GM21360 (cell line): ENCODE measurements around the gene NEMP2.
"Not testable (repeated sequence)": the region's sequence is repeated elsewhere in the genome, so short reads cannot be mapped to it uniquely, and the experiment has no call there.

Source experiments
- ATAC-seq: cut with Tn5 transposase; IDR thresholded peaks from one replicate; pipeline ENCODE4 v1.9.1; 2021; ENCODE audit warnings: mild to moderate bottlenecking, moderate library complexity; ENCODE audit not compliant: unreplicated experiment

Gene NEMP2

DNA sequence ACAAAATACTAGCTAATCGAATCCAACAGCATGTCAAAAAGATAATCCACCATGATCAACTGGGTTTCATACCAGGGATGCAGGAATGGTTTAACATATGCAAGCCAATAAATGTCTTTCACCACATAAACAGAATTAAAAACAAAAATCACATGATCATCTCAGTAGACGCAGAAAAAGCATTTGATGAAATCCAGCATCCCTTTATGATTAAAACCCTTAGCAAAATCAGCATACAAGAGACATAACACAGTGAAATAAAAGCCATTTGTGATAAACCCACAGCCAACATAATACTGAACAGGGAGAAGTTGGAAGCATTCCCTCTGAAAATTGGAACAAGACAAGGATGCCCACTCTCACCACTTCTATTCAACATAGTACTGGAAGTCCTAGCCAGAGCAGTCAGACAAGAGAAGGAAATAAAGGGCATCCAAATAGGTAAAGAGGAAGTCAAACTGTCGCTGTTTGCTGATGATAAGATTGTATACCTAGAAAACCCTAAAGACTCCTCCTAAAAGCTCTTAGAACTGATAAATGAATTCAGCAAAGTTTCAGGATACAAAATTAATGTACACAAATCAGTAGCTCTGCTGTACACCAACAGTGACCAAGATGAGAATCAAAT lies 39.8 kb downstream of the NEMP2 start:
- ATAC-seq, result not testable (repeated sequence)

GRCh38 chr2:190493095-190493494 lies 41.4 kb downstream of the NEMP2 start:
- no peak for ATAC-seq

DNA sequence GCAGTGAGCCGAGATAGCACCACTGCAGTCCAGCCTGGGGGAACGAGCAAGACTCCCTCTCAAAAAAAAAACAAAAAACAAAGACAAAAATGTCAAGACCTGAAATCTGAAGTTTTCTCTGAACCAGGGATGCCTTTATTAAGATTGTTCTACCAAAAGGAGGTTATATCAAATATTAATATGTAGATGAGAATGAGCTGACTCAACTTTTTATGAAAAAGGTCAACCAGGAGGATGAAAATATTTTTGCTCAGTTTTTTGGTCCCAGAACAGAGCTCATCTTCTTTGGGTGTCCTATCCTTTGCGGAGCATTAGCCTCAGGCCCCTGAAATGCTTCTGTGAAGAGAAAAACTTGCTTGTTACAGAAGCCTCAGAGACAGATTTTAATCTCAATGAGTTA lies 44.0 kb downstream of the NEMP2 start:
- ATAC-seq, result no peak

DNA sequence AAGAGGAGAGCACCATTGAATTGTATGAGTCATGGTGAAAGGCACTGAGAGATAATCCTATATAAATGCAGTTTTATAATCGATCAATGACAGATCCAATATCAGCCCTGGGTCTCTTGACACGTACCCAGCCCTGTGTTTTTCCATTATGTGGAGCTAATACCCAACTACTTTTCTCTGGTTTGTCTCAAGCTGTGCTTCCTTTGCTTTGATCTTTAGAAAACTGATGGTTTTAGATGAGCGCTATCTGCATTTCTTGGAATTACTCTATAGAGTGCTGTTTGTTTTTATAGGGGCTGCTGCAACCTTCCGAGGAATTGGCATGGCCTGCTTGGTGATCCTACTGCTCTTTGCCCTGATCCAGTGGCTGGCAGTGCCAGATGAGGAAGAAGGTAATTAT lies 45.0 kb downstream of the NEMP2 start:
- ATAC-seq, result no peak

DNA sequence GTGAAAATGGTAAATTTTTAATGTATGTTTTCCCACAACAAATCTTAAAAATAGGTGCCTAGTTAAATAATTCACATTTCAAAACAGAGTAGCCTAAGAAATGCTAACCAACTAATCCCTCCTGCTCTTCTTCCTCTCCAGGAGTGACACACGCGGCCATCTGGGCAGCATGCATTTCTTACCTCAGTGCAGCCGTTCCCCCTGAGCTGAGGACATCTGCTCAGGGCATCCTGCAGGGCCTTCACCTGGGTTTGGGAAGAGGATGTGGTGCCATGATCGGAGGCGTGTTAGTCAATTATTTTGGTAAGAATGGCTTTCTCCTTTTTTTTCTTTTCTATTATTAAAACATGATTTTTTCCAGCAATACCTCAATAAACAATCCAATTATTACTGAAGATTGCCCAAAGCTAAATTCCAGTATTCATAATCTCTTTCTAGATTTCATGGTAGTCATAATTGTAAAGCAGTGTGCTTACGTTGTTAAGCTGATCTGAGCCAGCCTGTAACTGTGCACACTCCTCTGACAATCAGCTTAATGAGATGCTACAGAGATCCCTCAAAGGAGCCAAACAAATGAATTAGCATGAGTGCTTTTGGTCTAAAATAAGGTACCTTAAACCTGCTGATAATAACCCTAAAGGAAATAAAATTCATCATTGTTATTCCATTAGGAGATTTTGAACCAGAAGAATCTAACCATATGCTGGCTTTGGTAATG lies 45.8 kb downstream of the NEMP2 start:
- ATAC-seq, result no peak

DNA sequence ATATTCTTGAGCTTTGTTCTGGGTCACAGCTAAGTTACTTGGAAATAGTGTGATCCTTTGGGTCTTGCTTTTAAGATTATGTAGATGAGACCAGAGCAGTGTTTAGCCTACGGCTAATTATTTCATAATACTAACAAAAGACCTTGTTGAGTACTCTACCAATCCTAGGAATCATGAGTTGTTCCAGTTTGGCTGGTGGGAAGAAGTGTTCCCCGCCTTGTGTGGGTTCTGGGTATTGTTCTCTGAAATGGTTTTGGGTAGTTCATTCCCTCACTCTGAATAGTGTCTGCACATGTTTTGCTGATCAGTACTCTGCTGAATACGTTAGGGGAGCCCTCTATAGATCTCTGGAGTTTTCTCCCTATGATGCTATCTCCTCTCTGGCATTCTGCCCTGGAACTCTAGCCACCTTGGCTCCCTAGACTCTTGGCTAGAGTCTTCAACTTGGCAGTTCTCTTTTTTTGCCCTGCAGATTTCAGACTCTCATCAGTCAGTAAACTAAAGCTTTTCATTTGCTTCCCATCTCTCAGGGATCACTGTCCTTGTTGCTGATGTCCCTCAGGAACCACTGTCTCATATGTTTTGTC lies 48.4 kb downstream of the NEMP2 start:
- no peak for ATAC-seq

DNA sequence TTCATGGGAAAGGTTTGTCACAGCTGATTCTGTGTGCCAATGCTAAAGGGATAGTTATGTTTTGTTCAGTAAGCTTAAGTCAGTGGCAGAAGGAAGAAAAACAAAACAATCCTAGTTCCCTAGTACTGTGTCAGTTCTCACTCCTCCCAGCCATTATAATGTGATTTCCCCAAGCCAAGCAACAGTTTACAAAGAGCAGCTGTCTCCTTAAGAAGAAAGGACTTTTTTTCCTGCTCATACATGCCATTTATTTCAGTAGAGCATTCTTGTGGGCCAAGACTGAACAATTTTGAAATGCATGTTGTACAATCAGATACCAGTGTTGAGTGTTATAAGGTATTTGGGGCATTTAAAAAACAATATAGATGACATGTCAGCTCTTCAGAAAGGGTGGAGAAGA lies 52.1 kb downstream of the NEMP2 start:
- ATAC-seq, result no peak

DNA sequence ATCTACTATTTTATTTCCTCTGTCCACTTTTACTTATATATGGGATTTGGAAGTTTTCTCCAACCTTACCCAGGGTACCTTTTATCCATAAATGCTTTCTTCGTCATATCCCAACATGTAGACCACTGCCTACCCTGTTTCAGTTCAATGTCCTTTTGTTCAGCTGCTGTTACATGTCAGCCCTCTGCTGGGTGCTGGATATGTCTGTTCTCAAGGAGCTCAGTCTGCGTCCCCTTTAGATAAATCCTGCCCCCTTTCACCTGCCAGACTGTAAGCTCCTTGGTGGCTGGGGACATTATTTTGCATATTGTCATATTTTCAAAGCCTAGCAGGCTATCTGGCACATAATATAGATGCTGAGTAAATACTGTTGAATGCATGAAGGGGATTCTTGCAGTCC lies 53.2 kb downstream of the NEMP2 start:
- ATAC-seq, result no peak

GRCh38 chr2:190478572-190479195 lies 55.8 kb downstream of the NEMP2 start:
- ATAC-seq, result no peak

GRCh38 chr2:190477661-190478454 lies 56.7 kb downstream of the NEMP2 start:
- no peak for ATAC-seq

DNA sequence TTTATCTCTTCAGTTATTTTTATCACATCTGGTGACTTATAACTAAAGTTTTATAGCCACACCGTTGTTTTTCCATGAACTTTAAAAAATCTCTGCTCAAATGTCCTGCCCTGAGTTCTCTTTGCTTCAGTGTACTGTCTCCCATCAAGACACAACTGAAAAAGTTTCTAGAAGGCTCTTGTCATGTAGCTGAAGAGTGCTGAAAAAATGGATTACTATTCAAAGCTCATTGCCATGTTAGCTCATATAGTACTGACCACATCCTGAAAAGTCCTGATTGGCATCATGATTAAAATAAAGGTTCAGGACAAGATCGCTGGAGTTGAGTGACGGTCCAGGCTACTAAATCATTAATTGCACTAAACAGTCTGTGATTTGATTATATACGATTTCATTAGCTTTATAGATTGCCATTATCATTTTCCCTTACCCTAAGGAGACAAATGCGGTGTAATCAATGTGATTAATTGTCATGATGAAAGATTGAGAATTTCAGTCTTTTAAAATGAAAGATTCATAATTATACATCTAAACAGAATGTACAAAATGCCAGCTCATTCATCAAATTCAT lies 64.2 kb downstream of the NEMP2 start:
- no peak for ATAC-seq

DNA sequence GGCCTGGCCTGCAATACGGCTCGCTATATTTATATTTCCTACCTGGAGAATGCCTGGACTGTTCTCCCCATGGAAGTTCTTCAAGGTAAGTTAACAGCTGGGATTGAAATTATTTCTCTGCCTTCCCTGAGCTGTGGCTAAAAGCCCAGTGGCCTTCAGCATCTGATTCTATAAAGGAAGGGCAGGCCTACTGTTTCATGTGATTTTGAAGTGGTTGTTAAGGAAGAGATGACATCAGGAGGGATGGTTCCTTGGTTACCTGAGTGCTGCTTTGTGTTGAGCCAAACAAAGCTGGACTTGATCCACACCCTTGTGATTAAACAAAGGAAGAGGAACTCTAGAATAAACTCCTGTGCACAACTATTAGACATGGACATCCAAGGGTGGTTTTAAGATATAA lies 64.8 kb downstream of the NEMP2 start:
- no peak for ATAC-seq

DNA sequence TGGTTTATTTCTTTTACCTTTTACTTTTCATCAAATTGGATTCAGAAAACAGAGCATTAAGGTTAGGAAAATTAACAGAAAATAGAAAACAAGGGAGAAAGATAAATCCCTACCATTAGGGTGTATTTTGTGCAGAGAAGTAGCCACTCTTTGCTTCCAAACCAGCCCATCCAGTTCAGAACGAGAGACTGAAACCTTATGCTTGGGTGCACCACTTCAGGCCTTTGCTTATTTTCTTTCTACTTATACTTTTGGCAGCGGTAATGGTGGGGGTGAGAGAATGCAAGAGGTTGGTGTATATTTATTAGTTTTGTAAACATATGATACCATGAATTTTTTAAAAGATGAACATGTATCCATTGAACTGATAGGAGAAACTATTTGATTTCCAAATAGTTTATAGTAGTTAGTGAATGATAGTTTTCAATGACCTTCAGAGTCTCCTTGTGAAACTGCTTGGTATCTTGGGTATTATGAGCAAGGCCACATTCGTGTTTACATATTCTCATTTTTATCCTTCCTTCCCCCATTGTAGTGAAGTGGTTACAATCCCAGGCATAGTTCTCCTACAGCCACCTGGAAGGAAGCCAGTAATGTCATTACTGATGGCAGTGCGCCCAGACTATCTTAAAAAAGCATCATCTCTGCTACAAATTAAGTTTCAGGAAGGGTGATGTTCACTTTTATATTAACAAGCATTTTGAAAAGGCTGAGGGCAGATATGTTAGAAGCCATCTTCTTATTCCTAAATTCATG lies 65.5 kb downstream of the NEMP2 start:
- peak; percentile 58 for ATAC-seq

- ATAC-seq, result not testable (repeated sequence)
Measured at GRCh38 chr2:190468354-190468753, 66.2 kb downstream of the NEMP2 start.

GRCh38 chr2:190467575-190468083 lies 66.9 kb downstream of the NEMP2 start:
- no peak for ATAC-seq

GRCh38 chr2:190466819-190467446 lies 67.6 kb downstream of the NEMP2 start:
- no peak for ATAC-seq

- ATAC-seq, result peak; percentile 48
Measured at GRCh38 chr2:190465060-190465459, 69.5 kb downstream of the NEMP2 start.

DNA sequence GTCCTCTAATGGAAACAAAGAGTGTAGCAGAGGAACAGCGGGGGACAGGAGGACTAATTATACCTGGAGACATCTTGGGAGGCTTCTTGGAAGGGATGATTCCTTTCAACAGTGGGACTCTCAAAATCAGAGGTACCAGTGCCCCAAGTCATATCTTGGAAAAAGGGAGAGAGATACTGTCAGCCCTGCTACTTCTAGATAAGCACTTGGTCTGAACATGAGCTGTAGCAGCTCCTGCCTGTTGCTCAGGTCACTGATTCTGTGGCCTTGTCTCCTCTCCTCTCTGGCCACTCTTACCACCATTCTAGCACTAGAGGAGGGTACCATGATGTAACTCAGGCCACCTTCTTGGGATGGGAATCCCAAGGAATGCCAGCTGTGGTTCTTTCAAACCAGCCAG lies 71.9 kb downstream of the NEMP2 start:
- no peak for ATAC-seq

DNA sequence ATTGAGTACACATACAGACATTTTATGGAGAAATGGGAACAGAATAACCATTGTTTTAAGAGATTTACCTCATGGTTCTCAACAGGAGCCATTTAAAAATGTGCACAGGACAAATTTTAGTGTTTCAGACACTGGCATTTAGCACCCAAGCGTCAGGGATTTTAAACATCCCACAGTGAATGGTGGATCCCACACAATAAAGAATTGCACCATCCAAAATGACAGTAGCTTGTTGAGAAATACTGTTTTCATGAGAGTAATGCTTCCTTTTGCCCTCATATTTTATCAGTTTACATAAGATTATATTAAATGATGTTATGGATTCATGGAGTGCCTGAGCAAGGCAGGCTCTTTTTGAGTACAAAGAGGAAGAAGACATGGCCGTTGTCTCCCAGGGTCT lies 72.3 kb downstream of the NEMP2 start:
- no peak for ATAC-seq
